HG03060 (cell line): ENCODE results near the gene CYBRD1.

ENCODE experiments used
- ATAC-seq: cut with Tn5 transposase; IDR thresholded peaks from one replicate; pipeline ENCODE4 v1.9.1; 2021; ENCODE audit warnings: low read depth, moderate number of reproducible peaks; ENCODE audit not compliant: unreplicated experiment

The CYBRD1 gene

GRCh38 chr2:171595456-171595855 lies 73.2 kb downstream of the CYBRD1 start:
- no peak for ATAC-seq

GRCh38 chr2:171595896-171596295 lies 73.6 kb downstream of the CYBRD1 start:
- ATAC-seq, result no peak

DNA sequence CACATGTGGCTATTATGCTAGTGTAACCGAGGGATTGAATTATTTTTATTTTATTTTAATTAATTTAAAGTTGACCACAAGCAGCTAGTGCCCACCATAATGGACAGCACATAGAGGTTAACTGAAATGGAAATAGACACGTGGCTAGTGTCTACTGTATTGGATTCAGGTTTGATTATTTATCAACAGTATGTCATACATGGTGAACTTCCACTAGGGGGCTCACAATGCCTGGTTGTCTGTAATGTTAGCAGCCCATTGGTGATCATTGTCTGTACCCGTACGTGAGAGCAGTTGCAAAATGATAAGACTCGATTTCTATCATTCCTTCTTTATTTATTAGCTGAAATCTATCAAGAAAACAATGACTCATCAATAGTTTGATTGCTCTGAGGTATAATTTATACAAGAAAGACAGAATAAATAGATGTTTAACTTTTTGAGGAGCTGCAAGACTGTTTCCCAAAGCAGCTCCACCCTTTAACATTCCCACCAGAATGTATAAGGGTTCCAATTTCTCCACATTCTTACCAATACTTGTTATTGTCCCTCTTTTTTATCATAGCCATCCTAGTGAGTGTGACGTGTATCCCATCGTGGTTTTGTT lies 76.5 kb downstream of the CYBRD1 start:
- peak; percentile 93 for ATAC-seq

- ATAC-seq, result no peak
Measured at GRCh38 chr2:171600126-171600525, 77.9 kb downstream of the CYBRD1 start.

DNA sequence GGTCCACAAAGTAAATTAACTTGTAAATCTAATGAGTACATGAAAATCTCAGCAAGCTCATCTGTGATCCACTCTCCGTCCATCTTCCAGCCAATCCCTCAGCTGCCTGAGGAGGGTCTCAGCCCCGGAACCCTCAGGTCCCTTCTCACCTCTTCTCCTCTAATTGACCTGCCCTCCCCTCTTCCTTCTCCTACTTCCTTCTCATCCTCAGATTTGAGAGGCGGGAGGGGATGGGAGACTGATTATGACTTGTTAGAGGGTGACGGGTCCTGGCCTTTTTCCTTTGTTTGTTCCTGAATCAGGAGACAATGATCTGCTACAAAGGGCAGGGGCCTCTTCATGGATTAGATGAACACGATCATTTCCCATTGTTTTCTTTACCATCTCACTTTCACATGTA lies 80.1 kb downstream of the CYBRD1 start:
- ATAC-seq, result no peak
